ENCODE measurements around the gene PALLD.

GRCh38 chr4:168863719-168864647 lies 367.1 kb downstream of the PALLD start:
- no peak for TF ChIP-seq POLR2A (IDR thresholded peaks at IDR 0.05; ENCODE audit: control extremely low read depth in 1 of 2, low read depth in 2 of 2, low read length in 2 of 2)
- TF ChIP-seq CEBPB (IDR thresholded peaks at IDR 0.05; ENCODE audit: low read depth, low read length) = no peak
- TF ChIP-seq MAFK (IDR thresholded peaks at IDR 0.05; ENCODE audit: low read depth, low read length) = no peak
- no peak for TF ChIP-seq EZH2 (IDR thresholded peaks at IDR 0.05; ENCODE audit: low read depth, low read length, severe bottlenecking)
- no peak for TF ChIP-seq E2F6 (IDR thresholded peaks at IDR 0.05)
- TF ChIP-seq CHD7 (IDR thresholded peaks at IDR 0.05; ENCODE audit: insufficient replicate concordance, low read length) = no peak
- TF ChIP-seq CREB1 (IDR thresholded peaks at IDR 0.05) = no peak

Measured in H1 (cell line).